KMS-11 (cell line): ENCODE data around the gene TRIM43.
"Not testable (repeated sequence)": the region's sequence is repeated elsewhere in the genome, so short reads cannot be mapped to it uniquely, and the experiment has no call there.

ENCODE experiments used
- H2AFZ ChIP-seq: fragments of 200-600 bp; sonication (generic); 2 replicates; pipeline ENCODE4 v1.6.1; 2016; ENCODE audit warnings: antibody characterized with exemption, mixed run types, low read depth
- H3K27ac ChIP-seq: fragments of 200-600 bp; sonication (generic); 2 replicates; pipeline ENCODE4 v1.6.1; 2016; ENCODE audit warnings: mild to moderate bottlenecking, mixed run types
- H3K27me3 ChIP-seq: fragments of 200-600 bp; sonication (generic); 2 replicates; pipeline ENCODE4 v1.6.1; 2017; ENCODE audit warnings: mild to moderate bottlenecking, low read depth, mixed run types, moderate library complexity; ENCODE audit not compliant: insufficient read depth
- H3K36me3 ChIP-seq: fragments of 200-600 bp; sonication (generic); 2 replicates; pipeline ENCODE4 v1.6.1; 2017; ENCODE audit warnings: mild to moderate bottlenecking, mixed run types; ENCODE audit not compliant: insufficient read depth
- H3K4me1 ChIP-seq: fragments of 200-600 bp; sonication (generic); 2 replicates; pipeline ENCODE4 v1.6.1; 2016; ENCODE audit warnings: mild to moderate bottlenecking, low read depth, mixed run types; ENCODE audit not compliant: poor library complexity, severe bottlenecking
- H3K4me2 ChIP-seq: fragments of 200-600 bp; sonication (generic); 2 replicates; pipeline ENCODE4 v1.7.0; 2016; ENCODE audit warnings: mild to moderate bottlenecking, mixed run types
- H3K4me3 ChIP-seq: fragments of 200-600 bp; sonication (generic); IDR thresholded peaks from 2 replicates; pipeline ENCODE4 v1.6.1; 2017; ENCODE audit warnings: low read depth, low read length, mixed read lengths; ENCODE audit not compliant: insufficient read depth
- H3K79me2 ChIP-seq: fragments of 200-600 bp; sonication (generic); 2 replicates; pipeline ENCODE4 v1.6.1; 2016; ENCODE audit warnings: low read depth, mixed run types; ENCODE audit not compliant: insufficient read depth
- H3K9ac ChIP-seq: fragments of 200-600 bp; sonication (generic); 2 replicates; pipeline ENCODE4 v1.6.1; 2016; ENCODE audit warnings: mild to moderate bottlenecking, mixed run types
- H4K20me1 ChIP-seq: fragments of 200-600 bp; sonication (generic); 2 replicates; pipeline ENCODE4 v1.6.1; 2016; ENCODE audit warnings: mild to moderate bottlenecking, mixed run types; ENCODE audit not compliant: insufficient read depth

Gene TRIM43

GRCh38 chr2:95601301-95601700, 9.5 kb downstream of the TRIM43 start:
- not testable (repeated sequence) for H3K9ac ChIP-seq, H3K4me2 ChIP-seq, H3K36me3 ChIP-seq, H2AFZ ChIP-seq, H4K20me1 ChIP-seq, H3K27ac ChIP-seq, H3K4me1 ChIP-seq, H3K27me3 ChIP-seq, H3K4me3 ChIP-seq, H3K79me2 ChIP-seq

DNA sequence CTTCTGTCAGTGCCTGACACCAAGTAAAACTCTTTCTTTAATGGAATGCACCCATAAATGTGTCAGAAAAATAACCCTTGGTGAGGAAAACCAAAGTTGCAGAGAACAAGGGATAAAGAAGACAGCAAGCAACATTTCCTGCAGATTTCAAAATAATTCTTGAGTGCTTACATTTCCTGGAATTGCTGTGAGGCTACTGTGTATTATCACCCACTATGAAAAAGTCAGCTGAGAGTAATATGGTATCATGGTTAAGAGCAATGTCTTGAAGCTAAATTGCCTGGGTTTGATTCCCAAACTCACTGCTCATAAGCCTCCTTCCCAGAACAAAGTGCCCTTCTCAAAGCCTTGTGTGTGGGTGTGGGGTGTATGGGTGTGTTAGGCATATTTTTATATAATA, 10.3 kb downstream of the TRIM43 start:
- H3K4me2 ChIP-seq, H2AFZ ChIP-seq, H3K36me3 ChIP-seq, H3K9ac ChIP-seq, H3K79me2 ChIP-seq, H3K27ac ChIP-seq, H3K4me3 ChIP-seq, H4K20me1 ChIP-seq, H3K4me1 ChIP-seq, H3K27me3 ChIP-seq: not testable (repeated sequence)

GRCh38 chr2:95608356-95608755, 16.6 kb downstream of the TRIM43 start:
- H3K79me2 ChIP-seq, H3K4me2 ChIP-seq, H3K27me3 ChIP-seq, H3K9ac ChIP-seq, H2AFZ ChIP-seq, H3K27ac ChIP-seq, H4K20me1 ChIP-seq, H3K4me1 ChIP-seq, H3K36me3 ChIP-seq, H3K4me3 ChIP-seq: not testable (repeated sequence)

GRCh38 chr2:95609764-95610163, 18.0 kb downstream of the TRIM43 start:
- not testable (repeated sequence) for H3K9ac ChIP-seq, H3K79me2 ChIP-seq

DNA sequence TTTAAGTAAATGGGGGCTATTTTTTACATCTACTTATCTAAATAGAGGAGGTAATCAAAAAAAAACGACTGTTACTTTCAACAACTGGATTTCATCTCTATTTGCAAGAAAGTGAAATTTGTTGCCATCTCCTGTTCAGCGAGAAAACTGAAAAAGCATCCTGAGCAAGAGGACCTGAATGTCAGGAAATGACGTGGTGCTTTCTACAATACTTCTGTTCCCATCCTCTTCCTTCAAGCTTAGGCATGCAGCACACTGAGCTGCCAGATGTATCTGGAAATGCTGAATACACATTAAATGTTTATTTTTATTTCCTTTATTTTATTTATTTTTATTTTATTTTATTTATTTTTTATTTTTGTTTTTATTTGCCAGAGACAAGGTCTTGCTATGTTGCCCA, 21.2 kb downstream of the TRIM43 start:
- not testable (repeated sequence) for H4K20me1 ChIP-seq, H3K4me2 ChIP-seq, H3K9ac ChIP-seq, H3K4me1 ChIP-seq, H3K27me3 ChIP-seq, H3K27ac ChIP-seq, H3K79me2 ChIP-seq, H3K4me3 ChIP-seq, H3K36me3 ChIP-seq, H2AFZ ChIP-seq

More at GRCh38 chr2:95609764-95610163, 18.0 kb downstream of the TRIM43 start:
- H4K20me1 ChIP-seq, H3K36me3 ChIP-seq, H2AFZ ChIP-seq, H3K4me2 ChIP-seq, H3K27ac ChIP-seq, H3K27me3 ChIP-seq, H3K4me1 ChIP-seq, H3K4me3 ChIP-seq: not testable (repeated sequence)

DNA sequence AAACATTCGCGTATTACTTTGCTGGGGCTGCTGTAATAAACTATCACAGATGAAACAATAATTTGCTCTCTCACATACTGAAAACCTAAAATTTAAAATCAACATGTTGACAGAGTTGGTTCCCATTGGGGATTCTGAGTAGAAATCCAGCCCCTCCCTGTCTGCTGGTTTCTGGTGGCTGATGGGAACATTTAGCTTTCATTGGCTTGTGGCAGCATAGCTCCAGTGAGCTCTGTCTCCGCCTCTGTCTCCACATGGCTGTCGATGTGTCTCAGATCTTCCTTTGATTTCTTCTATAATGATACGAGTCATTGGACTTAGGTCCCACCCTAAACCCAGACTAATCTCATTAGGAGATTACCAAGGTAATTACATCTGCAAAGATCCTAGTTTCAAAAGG, 30.9 kb downstream of the TRIM43 start:
- H3K4me1 ChIP-seq, H3K79me2 ChIP-seq, H3K4me3 ChIP-seq, H3K27ac ChIP-seq, H3K36me3 ChIP-seq, H4K20me1 ChIP-seq, H3K9ac ChIP-seq, H3K27me3 ChIP-seq, H3K4me2 ChIP-seq, H2AFZ ChIP-seq: not testable (repeated sequence)

DNA sequence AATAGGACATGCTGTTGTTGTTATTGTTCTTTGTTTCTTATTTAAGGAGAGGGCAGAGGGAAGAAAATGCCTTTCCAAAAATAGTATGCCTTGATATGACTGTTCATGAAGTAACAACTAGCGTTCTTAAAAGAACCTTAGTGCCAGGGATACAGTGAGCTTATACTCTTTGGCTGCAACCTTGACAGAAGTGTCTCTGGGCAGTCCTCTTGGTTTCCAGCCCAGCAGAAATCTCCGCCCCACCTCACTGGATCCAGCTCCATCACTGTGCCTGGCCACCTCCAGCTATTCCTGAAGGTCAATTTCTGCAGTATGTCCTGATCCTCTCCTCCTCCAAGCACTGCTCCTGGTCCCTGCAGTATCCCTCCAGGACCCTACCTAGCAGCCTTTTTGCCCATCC, 39.2 kb downstream of the TRIM43 start:
- H3K79me2 ChIP-seq = not testable (repeated sequence)

GRCh38 chr2:95633626-95634259, 41.9 kb downstream of the TRIM43 start:
- H3K4me2 ChIP-seq, H3K36me3 ChIP-seq, H4K20me1 ChIP-seq, H3K4me1 ChIP-seq, H3K79me2 ChIP-seq, H3K27ac ChIP-seq, H3K27me3 ChIP-seq, H3K4me3 ChIP-seq, H3K9ac ChIP-seq, H2AFZ ChIP-seq: not testable (repeated sequence)

More for the DNA sequence above, 39.2 kb downstream of the TRIM43 start:
- not testable (repeated sequence) for H3K4me3 ChIP-seq, H3K36me3 ChIP-seq, H3K27ac ChIP-seq, H4K20me1 ChIP-seq, H2AFZ ChIP-seq, H3K27me3 ChIP-seq, H3K9ac ChIP-seq, H3K4me1 ChIP-seq, H3K4me2 ChIP-seq

DNA sequence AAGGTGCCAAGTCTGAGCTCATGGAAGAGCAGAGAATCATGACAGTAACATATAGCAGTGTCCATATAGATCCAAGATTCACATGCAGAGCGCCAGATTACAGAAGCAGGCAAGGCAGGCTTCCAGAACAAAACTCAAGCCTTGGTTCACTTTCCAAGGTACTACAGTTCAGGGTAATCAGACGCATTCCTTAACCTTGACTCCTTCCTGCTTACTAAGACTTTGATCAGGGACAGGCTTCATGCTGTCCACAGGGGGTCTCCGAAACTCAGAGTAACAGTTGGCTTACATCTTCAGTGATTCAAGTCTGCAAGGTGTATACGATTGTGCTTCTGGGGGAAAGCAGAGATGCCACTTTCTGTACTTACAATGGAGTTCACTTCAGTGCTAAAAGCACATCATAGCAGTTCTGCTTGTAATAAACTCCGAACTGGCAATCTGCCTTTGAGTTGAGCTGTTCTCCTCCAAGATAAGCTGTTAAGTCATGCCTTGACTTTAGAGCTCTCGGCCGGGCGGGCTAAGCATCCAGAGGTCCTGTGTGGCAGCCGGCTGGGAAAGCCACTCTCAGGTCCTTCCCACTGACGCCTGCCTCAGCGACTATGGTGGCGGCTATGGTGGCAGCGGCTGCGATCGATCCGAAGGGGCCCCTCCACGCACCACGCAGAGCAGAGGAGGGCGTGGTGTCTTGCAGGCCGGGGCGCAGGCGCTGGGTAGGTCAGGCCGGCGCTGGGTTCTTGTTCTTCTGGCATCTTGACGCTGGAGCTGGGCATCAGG, 48.9 kb downstream of the TRIM43 start:
- not testable (repeated sequence) for H3K36me3 ChIP-seq, H3K4me3 ChIP-seq, H2AFZ ChIP-seq, H3K79me2 ChIP-seq, H3K9ac ChIP-seq, H3K4me2 ChIP-seq, H3K4me1 ChIP-seq, H4K20me1 ChIP-seq, H3K27me3 ChIP-seq, H3K27ac ChIP-seq

GRCh38 chr2:95641289-95641575, 49.4 kb downstream of the TRIM43 start:
- not testable (repeated sequence) for H3K4me2 ChIP-seq, H3K36me3 ChIP-seq, H3K79me2 ChIP-seq, H3K27ac ChIP-seq, H2AFZ ChIP-seq, H3K9ac ChIP-seq, H3K4me3 ChIP-seq, H3K4me1 ChIP-seq, H4K20me1 ChIP-seq, H3K27me3 ChIP-seq
